HG03064 (cell line): Measurements from ENCODE around the gene KIAA0825.

ENCODE experiments used
- ATAC-seq: cut with Tn5 transposase; IDR thresholded peaks from one replicate; pipeline ENCODE4 v1.9.1; 2021; ENCODE audit warnings: low read depth; ENCODE audit not compliant: unreplicated experiment

Gene KIAA0825

GRCh38 chr5:94263068-94263467, 355.3 kb downstream of the KIAA0825 start:
- no peak for ATAC-seq

- ATAC-seq = no peak
These were observed 358.3 kb downstream of the KIAA0825 start for GRCh38 chr5:94260096-94260495.

- ATAC-seq = no peak
These were observed 364.2 kb downstream of the KIAA0825 start for GRCh38 chr5:94254214-94254613.

- no peak for ATAC-seq
These were observed 367.4 kb downstream of the KIAA0825 start for GRCh38 chr5:94250985-94251384.

GRCh38 chr5:94249430-94249829, 369.0 kb downstream of the KIAA0825 start:
- ATAC-seq = no peak

- no peak for ATAC-seq
These were observed 370.1 kb downstream of the KIAA0825 start for GRCh38 chr5:94248175-94248875.

GRCh38 chr5:94245608-94246007, 372.8 kb downstream of the KIAA0825 start:
- no peak for ATAC-seq

- ATAC-seq = no peak
These were observed 373.5 kb downstream of the KIAA0825 start for GRCh38 chr5:94244921-94245320.

- ATAC-seq = no peak
These were observed 374.8 kb downstream of the KIAA0825 start for GRCh38 chr5:94243612-94244011.

- no peak for ATAC-seq
These were observed 377.3 kb downstream of the KIAA0825 start for GRCh38 chr5:94240993-94241651.

GRCh38 chr5:94240596-94240992, 377.8 kb downstream of the KIAA0825 start:
- no peak for ATAC-seq

GRCh38 chr5:94240134-94240533, 378.3 kb downstream of the KIAA0825 start:
- no peak for ATAC-seq

GRCh38 chr5:94239266-94239665, 379.1 kb downstream of the KIAA0825 start:
- ATAC-seq = no peak

- no peak for ATAC-seq
These were observed 383.4 kb downstream of the KIAA0825 start for GRCh38 chr5:94234987-94235386.

- ATAC-seq = no peak
These were observed 389.6 kb downstream of the KIAA0825 start for GRCh38 chr5:94228791-94229190.

- no peak for ATAC-seq
These were observed 395.2 kb downstream of the KIAA0825 start for GRCh38 chr5:94223235-94223634.

- no peak for ATAC-seq
These were observed 400.0 kb downstream of the KIAA0825 start for GRCh38 chr5:94218374-94218773.

GRCh38 chr5:94217745-94218144, 400.7 kb downstream of the KIAA0825 start:
- ATAC-seq = no peak

GRCh38 chr5:94217216-94217615, 401.2 kb downstream of the KIAA0825 start:
- no peak for ATAC-seq

GRCh38 chr5:94212476-94212875, 405.9 kb downstream of the KIAA0825 start:
- no peak for ATAC-seq

GRCh38 chr5:94209774-94210355, 408.5 kb downstream of the KIAA0825 start:
- ATAC-seq = no peak

- no peak for ATAC-seq
These were observed 409.1 kb downstream of the KIAA0825 start for GRCh38 chr5:94209272-94209671.
